GM19463 (cell line): ENCODE data around the gene CEP72.
"Not testable (repeated sequence)": the region's sequence is repeated elsewhere in the genome, so short reads cannot be mapped to it uniquely, and the experiment has no call there.

Experiments
- ATAC-seq: cut with Tn5 transposase; IDR thresholded peaks from one replicate; pipeline ENCODE4 v1.9.1; 2021; ENCODE audit warnings: mild to moderate bottlenecking, moderate library complexity; ENCODE audit not compliant: unreplicated experiment

Gene CEP72

DNA sequence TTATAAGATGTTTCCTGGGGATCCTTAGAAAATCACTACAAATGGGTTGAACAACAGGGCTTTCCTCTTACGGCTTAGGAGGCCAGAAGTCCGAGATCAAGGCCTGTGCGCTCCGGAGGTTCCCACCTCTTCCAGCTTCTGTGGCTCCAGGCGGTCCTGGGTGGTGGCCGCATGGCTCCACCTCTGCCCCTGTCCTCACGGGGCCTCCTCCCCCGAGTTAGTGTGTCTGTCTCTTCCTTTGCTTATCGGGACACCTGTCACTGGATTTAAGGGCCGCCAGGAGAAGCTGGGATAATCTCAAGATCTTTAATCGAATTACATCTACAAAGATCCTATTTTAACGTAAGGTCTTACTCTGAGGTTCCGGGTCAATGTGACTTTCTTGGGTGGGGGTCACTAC is 83.3 kb downstream of the CEP72 start:
- not testable (repeated sequence) for ATAC-seq

DNA sequence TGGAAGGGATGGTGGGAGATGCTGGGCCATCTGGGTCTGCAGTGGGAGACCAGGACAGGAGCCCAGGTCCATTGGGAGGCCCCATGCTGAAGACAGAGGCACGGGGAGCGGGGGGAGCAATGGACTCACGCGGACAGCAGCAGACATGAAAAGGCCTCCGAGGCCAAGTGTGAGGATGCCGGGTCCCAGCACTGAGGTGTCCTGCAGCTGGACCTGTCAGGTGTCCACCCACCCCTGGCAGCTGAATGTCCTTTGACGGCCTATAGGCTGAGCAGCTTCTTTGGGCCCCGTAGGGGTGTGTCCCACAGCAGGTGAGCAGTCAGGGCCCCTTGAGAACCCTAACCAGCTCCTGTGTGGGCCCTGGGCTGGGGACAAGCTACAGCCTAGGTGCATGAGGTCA is 84.1 kb downstream of the CEP72 start:
- ATAC-seq, result not testable (repeated sequence)

DNA sequence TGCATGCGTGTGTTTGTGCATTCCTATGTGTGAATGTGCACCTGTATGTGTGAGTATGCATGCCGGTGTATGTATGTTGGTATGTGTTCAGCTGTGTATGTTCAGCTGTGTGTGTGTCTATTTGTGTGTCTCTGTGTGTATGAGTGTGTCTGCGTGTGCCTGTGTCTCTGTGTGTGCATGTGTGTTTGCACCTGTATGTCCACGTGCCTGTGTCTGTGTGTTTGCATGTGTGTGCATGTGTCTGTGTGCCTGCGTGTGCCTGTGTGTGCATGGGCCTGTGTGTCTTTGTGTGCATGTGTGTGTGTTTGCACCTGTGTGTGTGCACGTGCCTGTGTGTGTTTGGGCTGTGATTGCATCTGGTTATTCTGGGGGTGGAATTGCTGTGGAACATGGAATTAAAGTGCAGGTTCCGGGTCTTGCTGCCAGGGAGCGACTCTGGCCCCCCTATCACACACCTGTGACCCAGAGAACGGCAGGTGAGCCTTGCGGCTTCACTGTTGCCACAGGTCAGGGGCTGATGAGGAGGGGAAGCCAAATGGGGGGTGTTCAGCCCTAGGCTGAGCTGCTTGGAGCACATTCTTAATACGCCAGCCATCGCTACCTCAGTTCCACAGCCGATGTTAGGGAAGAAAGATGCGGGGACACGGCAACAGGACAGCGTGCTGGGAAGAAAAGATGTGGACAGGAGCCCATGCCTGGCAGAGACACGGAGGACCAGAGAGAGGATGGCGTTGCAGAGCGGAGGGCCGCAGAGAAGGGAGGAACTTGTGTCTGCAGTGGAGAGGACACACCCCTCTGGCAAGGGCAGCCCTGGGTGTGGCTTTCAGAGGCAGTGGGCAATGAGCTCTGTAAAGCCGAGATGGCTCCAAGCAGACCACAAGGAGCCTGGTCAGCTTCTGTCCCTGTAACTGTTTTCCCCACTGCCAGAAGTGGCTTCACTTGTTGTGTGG is 84.9 kb downstream of the CEP72 start:
- not testable (repeated sequence) for ATAC-seq
